HepG2 (cell line): ENCODE results near the gene PNLIP. TPM values are rescaled to one million over a fixed set of nuclear protein-coding genes. Genes with fewer than 3 reads are reported as not detected.

Experiments used
- ATAC-seq: fragments of 200-7000 bp; cut with Tn5 transposase; 3 replicates; pipeline ENCODE4 v1.9.1; 2020; ENCODE audit warnings: mild to moderate bottlenecking, moderate library complexity
- BruUV-seq: library from RNA; stranded (reverse); fragments of 400-500 nt; replicated peaks from 2 replicates; lab custom pipeline; 2021; lab: Mats Ljungman, UMichigan
- CTCF ChIA-PET: fragments of 300-600 bp; formaldehyde crosslinking; extraction: SDS; loops from one replicate; lab custom pipeline; 2021; ENCODE audit warnings: low total read pairs, inconsistent platforms, low intra/inter-chr PET ratio; lab: Yijun Ruan, JAX
- POLR2A ChIA-PET: fragments of 350-600 bp; sonication (Branson Sonifier 250); formaldehyde crosslinking; loops from one replicate; lab custom pipeline; 2020; ENCODE audit warnings: antibody characterized with exemption, inconsistent platforms; lab: Yijun Ruan, JAX
- DNase-seq: peaks from one replicate; pipeline ENCODE4 v3.0.0-alpha.2; 2015; ENCODE audit warnings: low spot score
- FAIRE-seq: peaks from 3 replicates; lab custom pipeline; 2011; peaks lifted over from hg19 to GRCh38; lab: Jason Lieb, UNC
- H2AFZ ChIP-seq: one replicate; pipeline ENCODE4 v1.6.1; 2011; ENCODE audit warnings: low read length, inconsistent platforms
- H3K27ac ChIP-seq: fragments of 300-600 bp; 3 replicates; pipeline ENCODE4 v1.8.0; 2011; ENCODE audit warnings: mixed run types, mild to moderate bottlenecking, mixed read lengths, low read length, inconsistent platforms; ENCODE audit not compliant: insufficient read depth; ENCODE audit errors: extremely low read length
- H3K27me3 ChIP-seq, 2 experiments: fragments of 200-600 bp in 1 of 2; 2 replicates in 1 of 2; 3 replicates in 1 of 2; pipeline versions ENCODE4 v1.6.0 to v1.8.0; 2011; ENCODE audit warnings: low read length in 2 of 2, mild to moderate bottlenecking in 2 of 2, moderate library complexity in 2 of 2, inconsistent platforms in 1 of 2; ENCODE audit not compliant: insufficient read depth in 2 of 2, control insufficient read depth in 1 of 2
- H3K36me3 ChIP-seq, 2 experiments: fragments of 200-600 bp in 1 of 2; replicated peaks in 1 of 2; 2 replicates in 1 of 2; 3 replicates in 1 of 2; pipeline versions ENCODE4 v1.5.1 to v1.8.0; 2011; ENCODE audit warnings: low read length in 2 of 2, inconsistent platforms in 1 of 2; ENCODE audit not compliant: insufficient read depth in 2 of 2, control insufficient read depth in 1 of 2
- H3K4me1 ChIP-seq: 2 replicates; pipeline ENCODE4 v1.5.1; 2012; ENCODE audit warnings: low read length, inconsistent platforms; ENCODE audit not compliant: insufficient read depth
- H3K4me2 ChIP-seq: 2 replicates; pipeline ENCODE4 v1.6.0; 2011; ENCODE audit warnings: low read depth, low read length, inconsistent platforms
- H3K4me3 ChIP-seq, 3 experiments: fragments of 200-600 bp in 1 of 3; sonication (generic), shearing (Covaris generic) in 1 of 3; replicated peaks in 1 of 3; 2 replicates each; pipeline ENCODE4 v1.5.1; 2011 to 2016; ENCODE audit warnings: low read length in 3 of 3, inconsistent platforms in 2 of 3, low read depth in 2 of 3, mild to moderate bottlenecking in 2 of 3, control low read depth in 1 of 3, mixed read lengths in 1 of 3; ENCODE audit not compliant: insufficient read depth in 1 of 3
- H3K79me2 ChIP-seq: one replicate; pipeline ENCODE4 v1.6.1; 2011; ENCODE audit warnings: low read length, inconsistent platforms; ENCODE audit not compliant: insufficient read depth
- H3K9ac ChIP-seq: 2 replicates; pipeline ENCODE4 v1.6.0; 2011; ENCODE audit warnings: mild to moderate bottlenecking, low read depth, low read length, inconsistent platforms; ENCODE audit not compliant: insufficient read depth
- H3K9me3 ChIP-seq: 2 replicates; pipeline ENCODE4 v1.5.1; 2012; ENCODE audit warnings: mild to moderate bottlenecking, low read length
- H4K20me1 ChIP-seq: 2 replicates; pipeline ENCODE4 v1.6.0; 2011; ENCODE audit warnings: inconsistent platforms, mild to moderate bottlenecking, low read length, moderate library complexity; ENCODE audit not compliant: insufficient read depth
- HCFC1 ChIP-seq: fragments of 150-350 bp; IDR thresholded peaks from 2 replicates; pipeline ENCODE4 v1.6.1; 2014; ENCODE audit warnings: low read depth, low read length
- HNRNPL ChIP-seq: fragments of 200-400 bp; formaldehyde crosslinking; IDR thresholded peaks from 2 replicates; pipeline ENCODE4 v1.6.1; 2017; ENCODE audit warnings: mild to moderate bottlenecking, low read depth, low read length
- MAFF ChIP-seq: IDR thresholded peaks from 2 replicates; pipeline ENCODE4 v1.6.1; 2011; ENCODE audit warnings: low read depth, low read length, improper control_type of control experiment
- MAFK ChIP-seq, 2 experiments: IDR thresholded peaks in 1 of 2; conservative IDR thresholded peaks in 1 of 2; 2 replicates each; pipeline ENCODE4 v1.6.1; 2011; ENCODE audit warnings: improper control_type of control experiment in 2 of 2, low read length in 2 of 2
- RORA ChIP-seq: sonication (generic); formaldehyde crosslinking; IDR thresholded peaks from 2 replicates; pipeline ENCODE4 v1.5.0; 2020; ENCODE audit warnings: mild to moderate bottlenecking, missing genetic modification reagents, moderate library complexity
- ZNF136 ChIP-seq: sonication (generic); formaldehyde crosslinking; IDR thresholded peaks from 2 replicates; pipeline ENCODE4 v1.8.1; 2022; ENCODE audit warnings: low read depth, mild to moderate bottlenecking, moderate library complexity, missing genetic modification reagents
- ZNF546 ChIP-seq: sonication (generic); formaldehyde crosslinking; conservative IDR thresholded peaks from 2 replicates; pipeline ENCODE4 v1.8.1; 2023; ENCODE audit warnings: mild to moderate bottlenecking, missing genetic modification reagents
- WGBS: methylation state at CpG from one replicate; pipeline ENCODE4 v1.1.6; 2017; ENCODE audit warnings: low lambda C conversion rate; 5-methylcytosine and 5-hydroxymethylcytosine counted together
- in situ Hi-C: cut with HindIII; loops from 2 replicates; pipeline ENCODE4 v1.10.0; 2017; ENCODE audit warnings: low pct_unique_long_range_greater_than_20kb; ENCODE audit not compliant: extremely low pct_ligation_motif_present
- intact Hi-C: fragments of 100-400 bp; cut with micrococcal nuclease; formaldehyde crosslinking; loops from one replicate; pipeline ENCODE4 v1.10.0; 2022; ENCODE audit not compliant: unreplicated experiment
- polyA plus RNA-seq, 8 experiments: library from polyadenylated mRNA; depleted of rRNA in 3 of 8; stranded (reverse) in 7 of 8; unstranded in 1 of 8; fragments of >200 nt; fragmentation: Illumina TruSeq in 4 of 8; extraction: Trizol in 4 of 8; gene quantifications; 2 replicates each; pipeline versions ENCODE4 v1.2.1 to v1.2.3, GENCODE V29; 2011 to 2016; ENCODE audit warnings: low read depth in 4 of 8, missing spikeins in 1 of 8, mixed read lengths in 1 of 8; ENCODE audit not compliant: insufficient read depth in 1 of 8
- total RNA-seq, 5 experiments: library from RNA; depleted of rRNA; stranded (reverse); fragments of >200 nt; fragmentation: Illumina TruSeq; extraction: Trizol; gene quantifications; 2 replicates each; pipeline ENCODE4 v1.2.3, GENCODE V29; 2016; ENCODE audit warnings: low read depth in 1 of 5
- TF ChIP-seq, protein P1 (sequence below): sonication (generic); formaldehyde crosslinking; IDR thresholded peaks from 2 replicates; pipeline ENCODE4 v1.4.0; 2020; ENCODE audit warnings: missing genetic modification reagents
- TF ChIP-seq, protein P2 (sequence below): sonication (generic); formaldehyde crosslinking; IDR thresholded peaks from 2 replicates; pipeline ENCODE4 v1.4.0; 2020; ENCODE audit warnings: missing genetic modification reagents, borderline replicate concordance

PNLIP gene
- total and polyA plus RNA-seq, 2 of the 13 experiments (the other 11 are each of a cell fraction or from before 2014, with no cell fraction given), result not detected

DNA sequence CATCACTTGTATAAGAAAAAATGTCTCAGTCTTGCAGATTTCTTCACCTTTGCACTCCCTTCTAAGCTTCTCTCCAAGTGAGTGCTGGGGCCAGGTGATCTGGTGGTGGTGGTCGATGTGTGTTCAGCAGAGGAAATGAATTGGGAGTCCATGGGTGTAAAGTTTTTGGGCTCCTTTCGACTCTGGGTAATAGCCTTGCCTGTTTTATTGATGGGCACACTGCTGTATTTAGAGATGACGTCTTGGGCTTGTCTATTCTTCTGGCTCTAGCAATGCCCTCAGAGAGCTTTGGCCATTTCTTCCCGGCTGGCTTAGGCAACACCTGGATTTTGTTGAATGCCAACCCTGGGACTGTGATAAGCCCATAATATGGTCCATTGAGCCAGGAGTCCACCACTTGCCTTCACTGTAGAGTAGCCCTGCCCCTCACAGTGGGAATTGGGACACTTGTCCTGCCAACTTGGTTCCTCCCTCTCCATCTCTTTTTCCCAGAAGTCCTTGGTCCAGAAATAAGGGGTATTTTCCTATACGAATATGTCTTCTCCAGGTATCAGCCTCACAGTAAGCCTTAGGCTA lies 11.7 kb downstream of the PNLIP start (continued):
- TF ChIP-seq ZNF136 (CRISPR knock-in tag) (no peak), RORA (CRISPR knock-in tag) (no peak), HCFC1 (no peak), ZNF546 (CRISPR knock-in tag) (no peak)

DNA sequence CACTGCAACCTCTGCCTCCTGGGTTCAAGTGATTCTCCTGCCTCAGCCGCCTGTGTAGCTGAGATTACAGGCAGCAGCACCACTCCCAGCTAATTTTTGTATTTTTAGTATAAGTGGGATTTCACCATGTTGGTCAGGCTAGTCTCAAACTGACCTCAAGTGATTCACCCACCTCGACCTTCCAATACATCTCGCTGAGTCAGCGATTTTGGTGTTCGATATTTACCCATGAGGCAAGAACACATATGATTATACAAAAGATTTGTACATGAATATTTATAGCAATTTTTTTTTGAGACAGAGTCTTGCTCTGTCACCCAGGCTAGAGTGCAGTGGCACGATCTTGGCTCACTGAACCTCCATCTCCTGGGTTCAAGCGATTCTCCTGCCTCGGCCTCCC lies 19.8 kb downstream of the PNLIP start:
- Histone ChIP-seq H2AFZ (no peak overlapping the region), H3K79me2 (no peaks in the 10 kb centered on the region), H4K20me1 (no peaks in the 10 kb centered on the region), H3K9ac (no peak overlapping the region), H3K36me3 (no peaks in the 10 kb centered on the region), H3K27ac (no peak overlapping the region), H3K4me1 (no peaks in the 10 kb centered on the region), H3K9me3 (no peaks in the 10 kb centered on the region), H3K4me2 (no peak overlapping the region)
- WGBS, result 74% methylated on average over 8 of the region's 8 CpGs
- DNase-seq, result no peak
- BruUV-seq, result no TSS peak
- FAIRE-seq, result no peak
- no peak for ATAC-seq
- POLR2A ChIA-PET, result no interaction called here
- peak; percentile 99 for TF ChIP-seq MAFF
- TF ChIP-seq HNRNPL, result no peak
- TF ChIP-seq, protein P1, sequence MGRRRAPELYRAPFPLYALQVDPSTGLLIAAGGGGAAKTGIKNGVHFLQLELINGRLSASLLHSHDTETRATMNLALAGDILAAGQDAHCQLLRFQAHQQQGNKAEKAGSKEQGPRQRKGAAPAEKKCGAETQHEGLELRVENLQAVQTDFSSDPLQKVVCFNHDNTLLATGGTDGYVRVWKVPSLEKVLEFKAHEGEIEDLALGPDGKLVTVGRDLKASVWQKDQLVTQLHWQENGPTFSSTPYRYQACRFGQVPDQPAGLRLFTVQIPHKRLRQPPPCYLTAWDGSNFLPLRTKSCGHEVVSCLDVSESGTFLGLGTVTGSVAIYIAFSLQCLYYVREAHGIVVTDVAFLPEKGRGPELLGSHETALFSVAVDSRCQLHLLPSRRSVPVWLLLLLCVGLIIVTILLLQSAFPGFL (CRISPR knock-in tag), result no peak
- TF ChIP-seq, protein P2, sequence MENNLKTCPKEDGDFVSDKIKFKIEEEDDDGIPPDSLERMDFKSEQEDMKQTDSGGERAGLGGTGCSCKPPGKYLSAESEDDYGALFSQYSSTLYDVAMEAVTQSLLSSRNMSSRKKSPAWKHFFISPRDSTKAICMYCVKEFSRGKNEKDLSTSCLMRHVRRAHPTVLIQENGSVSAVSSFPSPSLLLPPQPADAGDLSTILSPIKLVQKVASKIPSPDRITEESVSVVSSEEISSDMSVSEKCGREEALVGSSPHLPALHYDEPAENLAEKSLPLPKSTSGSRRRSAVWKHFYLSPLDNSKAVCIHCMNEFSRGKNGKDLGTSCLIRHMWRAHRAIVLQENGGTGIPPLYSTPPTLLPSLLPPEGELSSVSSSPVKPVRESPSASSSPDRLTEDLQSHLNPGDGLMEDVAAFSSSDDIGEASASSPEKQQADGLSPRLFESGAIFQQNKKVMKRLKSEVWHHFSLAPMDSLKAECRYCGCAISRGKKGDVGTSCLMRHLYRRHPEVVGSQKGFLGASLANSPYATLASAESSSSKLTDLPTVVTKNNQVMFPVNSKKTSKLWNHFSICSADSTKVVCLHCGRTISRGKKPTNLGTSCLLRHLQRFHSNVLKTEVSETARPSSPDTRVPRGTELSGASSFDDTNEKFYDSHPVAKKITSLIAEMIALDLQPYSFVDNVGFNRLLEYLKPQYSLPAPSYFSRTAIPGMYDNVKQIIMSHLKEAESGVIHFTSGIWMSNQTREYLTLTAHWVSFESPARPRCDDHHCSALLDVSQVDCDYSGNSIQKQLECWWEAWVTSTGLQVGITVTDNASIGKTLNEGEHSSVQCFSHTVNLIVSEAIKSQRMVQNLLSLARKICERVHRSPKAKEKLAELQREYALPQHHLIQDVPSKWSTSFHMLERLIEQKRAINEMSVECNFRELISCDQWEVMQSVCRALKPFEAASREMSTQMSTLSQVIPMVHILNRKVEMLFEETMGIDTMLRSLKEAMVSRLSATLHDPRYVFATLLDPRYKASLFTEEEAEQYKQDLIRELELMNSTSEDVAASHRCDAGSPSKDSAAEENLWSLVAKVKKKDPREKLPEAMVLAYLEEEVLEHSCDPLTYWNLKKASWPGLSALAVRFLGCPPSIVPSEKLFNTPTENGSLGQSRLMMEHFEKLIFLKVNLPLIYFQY (CRISPR knock-in tag), result no peak
- TF ChIP-seq MAFK (conservative IDR thresholded peaks at IDR 0.05 in 1 of 2, IDR thresholded peaks at IDR 0.05 in 1 of 2; ENCODE audit: low read length in 2 of 2), result peak; percentile 98 to 99
- TF ChIP-seq, all 625 proteins: peak for 2
- in situ Hi-C loops, result no loop called here
- CTCF ChIA-PET, result no interaction called here
- intact Hi-C loops, result no loop called here
- Histone ChIP-seq H3K27me3 (no peaks in the 10 kb centered on the region), H3K4me3 (no peak overlapping the region)
